Ectodermal cell (in vitro differentiated cells): Measurements from ENCODE around the gene NID2. TPM values are rescaled to one million over a fixed set of nuclear protein-coding genes. Genes with fewer than 3 reads are reported as not detected.

ENCODE experiments used
- H3K27ac ChIP-seq: 2 replicates; pipeline ENCODE4 v1.7.0; 2013; ENCODE audit warnings: mild to moderate bottlenecking, low read depth, low read length; ENCODE audit not compliant: insufficient read depth, poor library complexity, severe bottlenecking
- H3K27me3 ChIP-seq: 2 replicates; pipeline ENCODE4 v1.7.0; 2013; ENCODE audit warnings: mild to moderate bottlenecking, low read length; ENCODE audit not compliant: insufficient read depth, control insufficient read depth, poor library complexity, severe bottlenecking
- H3K36me3 ChIP-seq: one replicate; pipeline ENCODE4 v1.7.0; 2013; ENCODE audit warnings: low read length; ENCODE audit not compliant: control insufficient read depth, insufficient read depth
- H3K4me1 ChIP-seq: one replicate; pipeline ENCODE4 v1.7.0; 2013; ENCODE audit warnings: low read length; ENCODE audit not compliant: control insufficient read depth, insufficient read depth
- H3K4me3 ChIP-seq: 2 replicates; pipeline ENCODE4 v1.7.0; 2013; ENCODE audit warnings: low read depth, low read length, control low read depth; ENCODE audit not compliant: insufficient read depth
- H3K9me3 ChIP-seq: 2 replicates; pipeline ENCODE4 v1.7.0; 2013; ENCODE audit warnings: mild to moderate bottlenecking, low read length, moderate library complexity; ENCODE audit not compliant: control insufficient read depth
- WGBS, 2 experiments: methylation state at CpG; one replicate each; pipeline ENCODE4 v1.1.7; 2013; ENCODE audit warnings: missing lambda C conversion rate in 2 of 2; 5-methylcytosine and 5-hydroxymethylcytosine counted together
- polyA plus RNA-seq, 4 experiments: library from polyadenylated mRNA; stranded (reverse); fragments of 50-300 nt; gene quantifications; one replicate each; pipeline ENCODE4 v1.2.3, GENCODE V29; 2013

The NID2 gene
- polyA plus RNA-seq (2013, experiment 1 of 4): 30.5 TPM
- polyA plus RNA-seq (2013, experiment 2 of 4): 38.5 TPM
- 33.2 TPM for polyA plus RNA-seq (2013, experiment 3 of 4)
- 35.4 TPM for polyA plus RNA-seq (2013, experiment 4 of 4)

DNA sequence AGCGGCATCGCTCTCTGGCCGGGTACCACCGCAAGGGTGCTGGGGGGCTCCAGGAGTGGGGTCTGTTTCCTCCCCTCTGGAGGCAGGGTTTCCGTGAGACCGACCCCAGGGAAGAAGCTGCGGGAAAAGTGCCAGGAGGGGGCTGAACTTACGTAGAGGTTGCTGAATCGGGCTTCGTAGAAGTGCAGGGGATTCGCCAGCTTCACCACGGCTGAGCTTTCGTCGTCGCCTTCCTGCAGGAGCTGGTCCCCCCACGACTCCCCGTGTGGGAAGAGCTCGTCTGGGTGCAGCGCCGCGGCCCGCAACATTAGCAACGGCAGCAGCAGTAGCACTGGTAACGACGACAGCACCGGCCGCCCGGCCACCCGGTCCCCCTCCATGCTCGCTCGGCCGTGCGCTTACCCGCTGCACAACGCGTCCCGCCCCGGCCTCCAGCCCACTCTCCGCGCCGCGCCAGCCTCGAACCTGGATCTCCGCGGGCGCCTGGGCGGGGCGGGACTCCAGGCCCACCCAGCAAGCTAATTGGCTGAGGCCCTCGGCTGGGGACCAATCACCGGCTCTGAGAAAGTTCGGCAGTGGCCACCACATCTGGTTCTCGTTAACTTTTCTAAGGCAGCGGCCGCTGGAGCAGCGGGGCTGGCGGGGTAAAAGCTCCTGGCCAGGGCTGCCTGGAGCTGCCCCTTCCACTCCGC lies at the start of gene NID2:
TSS of gene NID2 (minus strand) at position 445 of the 692 bp plus-strand sequence. CDS start at position 380, 65 bp downstream.
- H3K27me3 ChIP-seq: peaks cover 52% of the 10 kb centered on the region
- H3K4me3 ChIP-seq: peak within 1 kb of the TSS; percentile 65
- no peaks in the 10 kb centered on the region for H3K9me3 ChIP-seq
- H3K36me3 ChIP-seq: no peaks in the 10 kb centered on the region
- 0% methylated on average over 57 of the region's 57 CpGs for WGBS, 2 experiments
- H3K4me1 ChIP-seq: peaks cover 3% of the 10 kb centered on the region
- H3K27ac ChIP-seq: peak within 1 kb of the TSS; percentile 80

DNA sequence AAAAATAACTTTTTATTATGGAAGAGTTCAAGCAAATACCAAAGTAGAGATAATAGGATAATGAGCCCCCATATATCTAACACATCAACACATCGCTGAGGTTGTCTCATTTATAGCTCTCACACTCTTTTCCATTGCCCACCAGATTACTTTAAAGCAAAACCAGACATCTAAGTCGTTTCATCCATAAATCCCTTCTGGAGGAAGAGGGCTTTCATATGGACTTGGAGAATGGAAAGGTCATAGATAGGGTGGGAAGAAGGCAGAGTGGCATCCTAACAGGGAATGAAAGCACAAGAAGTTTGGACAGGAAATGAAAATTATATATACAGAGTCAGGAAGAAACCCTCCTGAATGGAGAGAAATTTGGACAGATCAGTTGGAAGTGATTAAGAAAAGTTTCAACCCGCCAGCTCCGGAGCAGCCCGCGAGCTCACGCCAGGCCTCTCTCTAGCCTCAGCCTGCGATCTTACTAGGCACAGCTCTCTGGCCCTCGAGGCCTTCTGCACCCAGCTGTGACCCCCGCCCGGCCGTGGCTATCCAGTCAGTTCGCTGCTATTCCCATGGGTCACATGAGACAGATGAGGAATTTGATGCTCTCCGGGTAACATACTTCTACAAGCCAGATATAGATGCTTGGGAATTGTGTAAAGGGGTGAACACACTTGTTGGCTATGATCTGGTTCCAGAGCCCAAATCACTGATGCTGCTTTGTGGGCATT lies 48.4 kb upstream of the NID2 start:
- Histone ChIP-seq H3K9me3 (no peaks in the 10 kb centered on the region), H3K4me1 (no peaks in the 10 kb centered on the region), H3K4me3 (no peak overlapping the region), H3K27ac (no peak overlapping the region), H3K36me3 (no peaks in the 10 kb centered on the region), H3K27me3 (no peaks in the 10 kb centered on the region)
- 87 to 89% methylated on average over 14 of the region's 14 CpGs for WGBS, 2 experiments

GRCh38 chr14:52115286-52115685 lies 46.4 kb upstream of the NID2 start:
- H3K27me3 ChIP-seq: no peaks in the 10 kb centered on the region
- no peaks in the 10 kb centered on the region for H3K36me3 ChIP-seq
- H3K4me1 ChIP-seq: no peaks in the 10 kb centered on the region
- no peak overlapping the region for H3K4me3 ChIP-seq
- no peak overlapping the region for H3K27ac ChIP-seq
- H3K9me3 ChIP-seq: no peaks in the 10 kb centered on the region

- Histone ChIP-seq H3K27me3 (no peaks in the 10 kb centered on the region), H3K4me1 (no peaks in the 10 kb centered on the region), H3K9me3 (no peaks in the 10 kb centered on the region), H3K27ac (no peak overlapping the region), H3K36me3 (no peaks in the 10 kb centered on the region), H3K4me3 (no peak overlapping the region)
Observed at GRCh38 chr14:52112336-52113018, 43.6 kb upstream of the NID2 start.

- 96 to 100% methylated on average over 2 to 4 of the region's 4 CpGs for WGBS, 2 experiments
- no peaks in the 10 kb centered on the region for H3K27me3 ChIP-seq
- no peaks in the 10 kb centered on the region for H3K9me3 ChIP-seq
- no peaks in the 10 kb centered on the region for H3K36me3 ChIP-seq
- no peak overlapping the region for H3K4me3 ChIP-seq
- no peaks in the 10 kb centered on the region for H3K4me1 ChIP-seq
- no peak overlapping the region for H3K27ac ChIP-seq
Observed at GRCh38 chr14:52111583-52111982, 42.7 kb upstream of the NID2 start.

DNA sequence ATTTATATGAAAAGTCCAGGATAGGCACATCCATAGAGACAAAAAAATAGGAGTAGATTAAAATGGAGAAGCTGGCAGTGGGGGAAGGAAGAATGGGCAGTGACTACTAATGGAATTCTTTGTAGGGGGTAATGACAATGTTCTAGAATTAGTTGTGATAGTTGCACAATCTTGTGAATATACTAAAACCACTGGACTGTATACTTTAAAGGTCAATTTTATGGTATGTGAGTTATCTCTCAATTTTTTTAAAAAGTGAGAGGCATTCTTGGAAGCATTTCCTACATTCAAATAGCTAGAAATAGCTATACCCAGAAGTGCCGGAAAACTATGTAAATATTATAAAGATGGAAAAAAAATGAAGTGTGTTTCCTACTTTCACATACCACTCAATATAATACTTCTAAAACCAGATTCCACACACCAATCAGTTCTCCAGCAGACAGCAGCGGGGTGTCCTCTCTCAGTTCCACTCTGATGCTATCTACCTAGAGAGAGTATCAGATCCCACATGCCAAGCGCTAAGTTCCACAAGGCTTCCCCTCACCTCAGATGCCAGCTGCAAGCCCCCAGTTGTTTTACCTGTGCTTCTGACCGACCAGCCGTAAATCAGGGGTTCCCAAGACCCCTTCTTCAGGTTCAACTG lies 41.7 kb upstream of the NID2 start:
- H3K27ac ChIP-seq: no peak overlapping the region
- 92 to 93% methylated on average over 4 of the region's 5 CpGs for WGBS, 2 experiments
- H3K27me3 ChIP-seq: no peaks in the 10 kb centered on the region
- H3K9me3 ChIP-seq: no peaks in the 10 kb centered on the region
- H3K4me3 ChIP-seq: no peak overlapping the region
- H3K36me3 ChIP-seq: no peaks in the 10 kb centered on the region
- no peaks in the 10 kb centered on the region for H3K4me1 ChIP-seq

GRCh38 chr14:52108823-52109222 lies 40.0 kb upstream of the NID2 start:
- Histone ChIP-seq H3K4me1 (no peaks in the 10 kb centered on the region), H3K9me3 (no peaks in the 10 kb centered on the region), H3K27ac (no peak overlapping the region), H3K36me3 (no peaks in the 10 kb centered on the region), H3K27me3 (no peaks in the 10 kb centered on the region), H3K4me3 (no peak overlapping the region)
- 92 to 100% methylated on average over 1 of the region's 1 CpG for WGBS, 2 experiments

DNA sequence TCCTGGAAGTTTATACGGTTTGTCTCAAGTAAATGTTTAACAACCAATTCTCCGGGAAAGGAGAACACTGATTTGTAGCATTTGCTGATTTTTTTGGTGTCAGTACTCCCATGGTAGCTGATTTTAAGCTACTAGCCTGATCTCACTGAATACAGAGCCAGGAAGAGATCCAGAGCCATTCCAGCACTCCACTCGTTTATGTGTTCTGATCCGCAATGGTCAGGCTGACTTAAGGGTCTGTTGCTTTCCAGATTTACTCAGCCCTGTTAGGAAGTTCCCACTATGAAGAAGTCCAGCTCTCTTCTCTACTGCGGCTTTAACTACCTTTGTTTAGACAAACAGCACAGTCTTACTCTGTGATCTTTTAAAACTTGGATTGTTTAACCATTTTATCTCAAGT lies 38.0 kb upstream of the NID2 start:
- H3K36me3 ChIP-seq: no peaks in the 10 kb centered on the region
- WGBS, 2 experiments: 88 to 91% methylated on average over 5 of the region's 5 CpGs
- H3K4me1 ChIP-seq: no peaks in the 10 kb centered on the region
- no peak overlapping the region for H3K4me3 ChIP-seq
- H3K27me3 ChIP-seq: no peaks in the 10 kb centered on the region
- H3K27ac ChIP-seq: no peak overlapping the region
- H3K9me3 ChIP-seq: no peaks in the 10 kb centered on the region

- 95% methylated on average over 8 of the region's 8 CpGs for WGBS, 2 experiments
- no peaks in the 10 kb centered on the region for H3K9me3 ChIP-seq
- H3K27ac ChIP-seq: no peak overlapping the region
- H3K4me3 ChIP-seq: no peak overlapping the region
- no peaks in the 10 kb centered on the region for H3K4me1 ChIP-seq
- no peaks in the 10 kb centered on the region for H3K36me3 ChIP-seq
- H3K27me3 ChIP-seq: no peaks in the 10 kb centered on the region
Observed at GRCh38 chr14:52103416-52103815, 34.6 kb upstream of the NID2 start.

GRCh38 chr14:52095794-52096193 lies 26.9 kb upstream of the NID2 start:
- WGBS, 2 experiments: 93% methylated on average over 4 of the region's 4 CpGs
- H3K4me3 ChIP-seq: no peak overlapping the region
- H3K4me1 ChIP-seq: no peaks in the 10 kb centered on the region
- H3K9me3 ChIP-seq: no peaks in the 10 kb centered on the region
- H3K27me3 ChIP-seq: no peaks in the 10 kb centered on the region
- H3K27ac ChIP-seq: no peak overlapping the region
- H3K36me3 ChIP-seq: no peaks in the 10 kb centered on the region
